Activated B cell treated with CpG ODN at 0.5 μM for 24 hours (primary cell): ENCODE measurements around the gene EMC8. TPM values are rescaled to one million over a fixed set of nuclear protein-coding genes. Genes with fewer than 3 reads are reported as not detected.

ENCODE experiments used
- ATAC-seq: fragments of 200-7000 bp; cut with Tn5 transposase; one replicate; pipeline ENCODE4 v1.10.0; 2021; ENCODE audit warnings: low read depth, mild to moderate bottlenecking, moderate library complexity
- CTCF ChIA-PET: fragments of 350-600 bp; sonication (Branson Sonifier 250); formaldehyde crosslinking; loops from one replicate; lab custom pipeline; 2021; ENCODE audit warnings: antibody characterized with exemption; lab: Charles Lee
- POLR2A ChIA-PET: fragments of 350-600 bp; sonication (Branson Sonifier 250); formaldehyde crosslinking; loops from one replicate; lab custom pipeline; 2021; ENCODE audit warnings: antibody characterized with exemption; lab: Charles Lee
- DNase-seq: peaks from one replicate; pipeline ENCODE4 v3.0.0; 2022
- H3K27ac Mint-ChIP-seq: one replicate; pipeline ENCODE4 v1.8.0; 2020; ENCODE audit warnings: mixed read lengths
- H3K27me3 Mint-ChIP-seq: one replicate; pipeline ENCODE4 v1.8.0; 2021; ENCODE audit warnings: mixed read lengths
- H3K36me3 Mint-ChIP-seq: one replicate; pipeline ENCODE4 v1.8.0; 2021; ENCODE audit warnings: low read depth, mixed read lengths
- H3K4me1 Mint-ChIP-seq: one replicate; pipeline ENCODE4 v1.8.0; 2021; ENCODE audit warnings: mixed read lengths
- H3K4me3 Mint-ChIP-seq: one replicate; pipeline ENCODE4 v1.8.0; 2020; ENCODE audit warnings: mild to moderate bottlenecking, mixed read lengths
- H3K9me3 Mint-ChIP-seq: one replicate; pipeline ENCODE4 v1.8.0; 2020; ENCODE audit warnings: mixed read lengths
- intact Hi-C: fragments of 100-400 bp; cut with micrococcal nuclease; formaldehyde crosslinking; loops from one replicate; pipeline ENCODE4 v1.15.1; 2024
- total RNA-seq: library from RNA; stranded (reverse); gene quantifications from 2 replicates; pipeline ENCODE4 v1.2.3, GENCODE V29; 2022
- TF ChIP-seq, protein P1 (sequence below): fragments of 200-600 bp; IDR thresholded peaks from one replicate; pipeline ENCODE4 v1.8.0; 2022; ENCODE audit warnings: antibody characterized with exemption, mild to moderate bottlenecking

EMC8 gene
- total RNA-seq, 1 donor from 2014 or later: 27.8 TPM

DNA sequence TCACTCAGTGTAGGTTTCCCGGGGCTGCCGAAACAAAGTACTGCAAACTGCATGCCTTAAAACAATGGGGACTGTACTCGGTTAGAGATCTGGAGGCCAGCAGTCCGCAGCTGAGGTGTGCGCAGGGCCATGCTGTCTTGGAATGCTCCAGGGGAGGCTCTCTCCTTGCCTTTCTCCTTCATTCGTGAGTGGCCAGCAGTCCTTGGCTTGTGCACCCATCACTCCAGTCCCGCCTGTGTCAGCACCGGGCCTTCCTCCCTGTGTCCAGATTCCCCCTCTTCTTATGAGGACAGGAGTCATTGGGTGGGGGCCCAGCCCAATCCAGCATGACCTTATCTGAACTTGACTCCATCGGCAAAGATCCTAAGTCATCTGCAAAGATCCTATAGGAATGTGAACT, 43.5 kb upstream of the EMC8 start:
- Mint-ChIP-seq H3K27me3 (peaks cover 7% of the 10 kb centered on the region), H3K27ac (no peak overlapping the region), H3K4me3 (no peak overlapping the region), H3K9me3 (no peaks in the 10 kb centered on the region), H3K4me1 (peaks cover 20% of the 10 kb centered on the region), H3K36me3 (no peaks in the 10 kb centered on the region)
- ChIA-PET CTCF (no interaction called here), POLR2A (no interaction called here)
- intact Hi-C loops: no loop called here
- DNase-seq (no peak), ATAC-seq (no peak)
- TF ChIP-seq, protein P1, sequence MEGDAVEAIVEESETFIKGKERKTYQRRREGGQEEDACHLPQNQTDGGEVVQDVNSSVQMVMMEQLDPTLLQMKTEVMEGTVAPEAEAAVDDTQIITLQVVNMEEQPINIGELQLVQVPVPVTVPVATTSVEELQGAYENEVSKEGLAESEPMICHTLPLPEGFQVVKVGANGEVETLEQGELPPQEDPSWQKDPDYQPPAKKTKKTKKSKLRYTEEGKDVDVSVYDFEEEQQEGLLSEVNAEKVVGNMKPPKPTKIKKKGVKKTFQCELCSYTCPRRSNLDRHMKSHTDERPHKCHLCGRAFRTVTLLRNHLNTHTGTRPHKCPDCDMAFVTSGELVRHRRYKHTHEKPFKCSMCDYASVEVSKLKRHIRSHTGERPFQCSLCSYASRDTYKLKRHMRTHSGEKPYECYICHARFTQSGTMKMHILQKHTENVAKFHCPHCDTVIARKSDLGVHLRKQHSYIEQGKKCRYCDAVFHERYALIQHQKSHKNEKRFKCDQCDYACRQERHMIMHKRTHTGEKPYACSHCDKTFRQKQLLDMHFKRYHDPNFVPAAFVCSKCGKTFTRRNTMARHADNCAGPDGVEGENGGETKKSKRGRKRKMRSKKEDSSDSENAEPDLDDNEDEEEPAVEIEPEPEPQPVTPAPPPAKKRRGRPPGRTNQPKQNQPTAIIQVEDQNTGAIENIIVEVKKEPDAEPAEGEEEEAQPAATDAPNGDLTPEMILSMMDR: no peak

DNA sequence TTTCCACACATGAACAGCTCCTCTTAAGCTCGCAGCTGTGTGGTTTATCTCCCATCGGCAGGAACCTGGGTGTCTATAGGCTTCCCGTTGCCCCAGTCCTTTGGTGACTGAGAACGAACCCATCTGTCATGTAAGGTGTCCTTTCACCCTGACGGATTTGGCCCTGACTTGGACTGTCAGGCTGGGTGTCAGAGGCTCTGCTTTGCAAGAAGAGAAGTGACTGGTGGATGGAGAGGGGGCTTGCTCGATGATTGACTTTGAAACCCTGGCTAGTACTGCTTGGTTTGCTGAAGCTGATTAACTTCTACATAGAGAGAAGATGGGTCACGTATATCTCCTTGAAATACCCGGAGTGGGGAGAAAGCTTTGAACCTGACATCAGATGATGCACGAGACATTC, 43.1 kb upstream of the EMC8 start:
- no peak for DNase-seq
- H3K4me1 Mint-ChIP-seq: peaks cover 19% of the 10 kb centered on the region
- TF ChIP-seq, protein P1: no peak
- H3K27ac Mint-ChIP-seq: no peak overlapping the region
- CTCF ChIA-PET: interaction anchor here (1.4 kb wide), 1 partner anchor 21 kb away, joined by 5 read pairs; no protein-coding TSS in a partner anchor
- H3K36me3 Mint-ChIP-seq: no peaks in the 10 kb centered on the region
- intact Hi-C loops: no loop called here
- no peaks in the 10 kb centered on the region for H3K9me3 Mint-ChIP-seq
- ATAC-seq: no peak
- POLR2A ChIA-PET: no interaction called here
- no peak overlapping the region for H3K4me3 Mint-ChIP-seq
- peaks cover 7% of the 10 kb centered on the region for H3K27me3 Mint-ChIP-seq

DNA sequence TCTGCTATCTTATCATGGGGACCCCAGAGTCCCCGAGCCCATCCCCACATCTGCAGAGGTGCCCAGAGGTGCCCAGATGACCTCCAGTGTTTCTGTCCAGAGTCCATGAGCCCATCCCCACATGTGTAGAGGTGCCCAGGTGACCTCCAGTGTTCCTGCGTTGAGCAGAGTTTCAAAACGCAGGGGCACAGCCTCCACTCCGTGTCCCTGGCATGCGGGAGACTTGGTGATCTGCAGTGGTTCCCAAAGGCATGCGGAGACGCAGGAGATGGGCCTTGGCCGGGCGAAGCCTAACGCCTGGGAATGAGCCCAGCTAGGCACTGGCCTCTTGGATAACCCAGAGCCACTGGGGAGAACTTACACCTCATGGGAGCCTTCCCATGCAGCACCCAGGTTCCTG, 41.5 kb upstream of the EMC8 start:
- Mint-ChIP-seq H3K27me3 (peaks cover 4% of the 10 kb centered on the region), H3K36me3 (no peaks in the 10 kb centered on the region), H3K4me3 (no peak overlapping the region), H3K4me1 (peaks cover 14% of the 10 kb centered on the region), H3K9me3 (no peaks in the 10 kb centered on the region), H3K27ac (no peak overlapping the region)
- DNase-seq: no peak
- TF ChIP-seq, protein P1: no peak
- no peak for ATAC-seq
- intact Hi-C loops: no loop called here
- ChIA-PET POLR2A (no interaction called here), CTCF (no interaction called here)

GRCh38 chr16:85840395-85840794, 41.1 kb upstream of the EMC8 start:
- H3K27me3 Mint-ChIP-seq: peaks cover 4% of the 10 kb centered on the region
- CTCF ChIA-PET: no interaction called here
- POLR2A ChIA-PET: no interaction called here
- intact Hi-C loops: no loop called here
- ATAC-seq: no peak
- TF ChIP-seq, protein P1: no peak
- H3K27ac Mint-ChIP-seq: no peak overlapping the region
- H3K4me1 Mint-ChIP-seq: peaks cover 14% of the 10 kb centered on the region
- no peaks in the 10 kb centered on the region for H3K9me3 Mint-ChIP-seq
- no peak overlapping the region for H3K4me3 Mint-ChIP-seq
- no peak for DNase-seq
- H3K36me3 Mint-ChIP-seq: no peaks in the 10 kb centered on the region

DNA sequence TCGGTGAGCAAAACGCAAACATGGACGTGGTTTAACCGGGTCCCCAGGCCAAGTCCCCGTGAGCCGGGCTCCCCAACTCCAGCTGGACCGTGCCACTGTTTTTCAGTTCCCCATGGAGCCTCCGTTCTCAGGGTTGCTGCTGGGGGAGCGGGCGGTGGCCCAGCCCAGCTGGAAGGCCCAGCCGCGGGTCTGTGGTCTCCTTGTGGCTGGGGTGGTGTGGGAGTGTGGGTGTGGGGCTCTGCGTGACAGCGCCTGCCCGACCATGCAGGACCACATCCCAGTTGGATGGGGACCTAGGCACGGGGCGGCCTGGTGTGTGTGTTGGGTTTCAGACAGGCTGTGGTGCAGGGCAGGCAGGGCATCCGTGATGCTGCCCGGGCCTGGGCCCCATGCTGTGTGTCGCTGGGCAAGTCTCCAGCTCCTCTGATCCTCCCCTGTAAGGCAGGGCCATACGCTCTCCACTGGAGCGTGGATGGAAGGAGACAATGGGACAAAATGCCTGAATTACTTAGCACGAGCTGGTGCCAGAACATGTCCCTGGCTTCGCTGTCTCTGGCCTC, 40.4 kb upstream of the EMC8 start:
- H3K4me3 Mint-ChIP-seq: no peak overlapping the region
- no peak for DNase-seq
- no peaks in the 10 kb centered on the region for H3K27me3 Mint-ChIP-seq
- H3K4me1 Mint-ChIP-seq: peaks cover 10% of the 10 kb centered on the region
- ChIA-PET POLR2A (no interaction called here), CTCF (interaction anchor here (1.1 kb wide), 1 partner anchor 18 kb away, joined by 3 read pairs; no protein-coding TSS in a partner anchor)
- no peak for ATAC-seq
- no peaks in the 10 kb centered on the region for H3K9me3 Mint-ChIP-seq
- no peaks in the 10 kb centered on the region for H3K36me3 Mint-ChIP-seq
- no peak overlapping the region for H3K27ac Mint-ChIP-seq
- intact Hi-C loops: no loop called here
- TF ChIP-seq, protein P1: no peak
